ENCODE results near the gene OXLD1.

GRCh38 chr17:81711814-81712467 lies 45.5 kb upstream of the OXLD1 start, which contains the start of gene SLC25A10:
- TF ChIP-seq CREB1 (IDR thresholded peaks at IDR 0.05; ENCODE audit: low read depth) (peak; percentile 41; the same call in 1 of the 2 replicates), SP1 (IDR thresholded peaks at IDR 0.05; ENCODE audit: low read depth, low read length) (peak; percentile 71), FOS (IDR thresholded peaks at IDR 0.05; ENCODE audit: borderline replicate concordance, extremely low read depth, insufficient read length) (no peak), POLR2A (IDR thresholded peaks at IDR 0.05; ENCODE audit: low read depth, low read length) (no peak; the same call in 1 of the 2 replicates), CTCF (IDR thresholded peaks at IDR 0.05 in 2 of 3, conservative IDR thresholded peaks at IDR 0.05 in 1 of 3; ENCODE audit: control insufficient read depth in 2 of 3, extremely low read depth in 1 of 3, insufficient read depth in 1 of 3, low read depth in 3 of 3, low read length in 3 of 3) (no peak), NR2C1 (IDR thresholded peaks at IDR 0.05) (no peak)

Data from GM12878 (cell line).